Measurements from ENCODE around the gene IKZF4. TPM values are rescaled to one million over a fixed set of nuclear protein-coding genes. Genes with fewer than 3 reads are reported as not detected.
"Not testable (repeated sequence)": the region's sequence is repeated elsewhere in the genome, so short reads cannot be mapped to it uniquely, and the experiment has no call there.

Gene IKZF4
- 1.5 and 3.7 TPM in 2 replicates for total RNA-seq (2014; rRNA removed; shearing (Covaris generic))

DNA sequence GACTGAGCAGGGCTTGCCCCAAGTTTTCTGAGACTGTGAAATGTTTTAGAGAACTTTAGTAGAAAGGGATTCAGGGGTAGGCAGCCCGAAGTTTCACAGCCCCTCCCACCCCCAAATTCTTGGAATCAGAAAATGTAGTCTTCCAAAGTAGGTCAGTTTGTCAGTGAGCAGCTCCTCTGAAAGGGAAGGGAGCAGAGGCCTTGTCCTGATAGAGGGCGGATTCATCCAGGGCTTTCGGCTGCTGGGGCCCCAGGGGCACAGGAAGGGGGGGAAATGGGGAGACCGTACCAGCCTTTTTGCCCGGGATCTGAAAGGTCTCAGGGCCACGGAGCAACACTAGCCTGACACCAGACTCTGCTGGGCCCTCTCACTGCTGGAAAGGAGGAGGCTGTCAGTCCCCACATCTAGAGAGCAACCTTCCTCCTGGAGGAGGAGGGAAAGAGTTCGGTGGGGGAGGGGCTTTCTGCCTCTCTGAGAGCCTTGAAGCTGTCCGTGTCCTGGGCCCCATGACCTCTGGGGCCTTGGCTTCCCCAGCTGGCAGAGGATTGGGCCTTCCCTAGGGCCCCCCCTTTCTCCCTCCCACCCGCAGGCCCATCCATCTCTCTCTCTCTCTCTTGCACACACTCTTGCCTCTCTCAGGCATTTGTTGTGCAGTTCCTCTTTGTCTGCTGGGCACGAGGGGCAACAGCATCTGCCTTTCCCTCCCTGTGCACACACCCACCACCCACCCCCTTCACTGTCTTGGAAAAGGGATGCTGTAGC is at the start of gene IKZF4:
Gene IKZF4 (plus strand): TSS at position 621 of the 762 bp plus-strand sequence. CDS start 451 bp downstream, outside the sequence.
- H3K27me3 ChIP-seq (ENCODE audit: control insufficient read depth, insufficient read depth, low read length) = no peaks in the 10 kb centered on the region
- peaks cover 2% of the 10 kb centered on the region for H3K36me3 ChIP-seq (replicated peaks; ENCODE audit: control insufficient read depth, insufficient read depth, low read length)
- peak within 1 kb of the TSS; percentile 42 for H3K4me3 ChIP-seq (ENCODE audit: insufficient read depth, low read depth, low read length)
- peak; percentile 88 for DNase-seq

GRCh38 chr12:55972042-55972441 is 48.8 kb upstream of the IKZF4 start:
- peaks cover 15% of the 10 kb centered on the region for H3K36me3 ChIP-seq (replicated peaks; ENCODE audit: control insufficient read depth, insufficient read depth, low read length)
- DNase-seq = no peak
- H3K4me3 ChIP-seq (ENCODE audit: insufficient read depth, low read depth, low read length) = no peak overlapping the region
- H3K27me3 ChIP-seq (ENCODE audit: control insufficient read depth, insufficient read depth, low read length) = no peaks in the 10 kb centered on the region

DNA sequence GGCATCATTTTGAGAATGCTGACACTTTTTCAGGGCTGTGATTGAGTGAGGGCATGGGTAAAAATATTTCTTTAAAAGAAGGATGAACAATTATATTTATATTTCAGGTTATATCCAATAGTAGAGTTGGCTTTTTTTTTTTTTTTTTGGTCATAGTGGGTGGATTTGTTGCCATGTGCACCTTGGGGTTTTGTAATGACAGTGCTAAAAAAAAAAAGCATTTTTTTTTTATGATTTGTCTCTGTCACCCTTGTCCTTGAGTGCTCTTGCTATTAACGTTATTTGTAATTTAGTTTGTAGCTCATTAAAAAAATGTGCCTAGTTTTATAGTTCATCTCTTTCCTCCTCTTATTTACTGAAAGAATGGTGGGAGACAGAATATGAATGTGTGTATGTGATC is 48.4 kb upstream of the IKZF4 start:
- Histone ChIP-seq H3K36me3 (replicated peaks; ENCODE audit: control insufficient read depth, insufficient read depth, low read length) (peaks cover 15% of the 10 kb centered on the region), H3K27me3 (ENCODE audit: control insufficient read depth, insufficient read depth, low read length) (no peaks in the 10 kb centered on the region), H3K4me3 (ENCODE audit: insufficient read depth, low read depth, low read length) (peak overlapping the region; percentile 39; the same call in 1 of the 2 replicates)
- no peak for DNase-seq

DNA sequence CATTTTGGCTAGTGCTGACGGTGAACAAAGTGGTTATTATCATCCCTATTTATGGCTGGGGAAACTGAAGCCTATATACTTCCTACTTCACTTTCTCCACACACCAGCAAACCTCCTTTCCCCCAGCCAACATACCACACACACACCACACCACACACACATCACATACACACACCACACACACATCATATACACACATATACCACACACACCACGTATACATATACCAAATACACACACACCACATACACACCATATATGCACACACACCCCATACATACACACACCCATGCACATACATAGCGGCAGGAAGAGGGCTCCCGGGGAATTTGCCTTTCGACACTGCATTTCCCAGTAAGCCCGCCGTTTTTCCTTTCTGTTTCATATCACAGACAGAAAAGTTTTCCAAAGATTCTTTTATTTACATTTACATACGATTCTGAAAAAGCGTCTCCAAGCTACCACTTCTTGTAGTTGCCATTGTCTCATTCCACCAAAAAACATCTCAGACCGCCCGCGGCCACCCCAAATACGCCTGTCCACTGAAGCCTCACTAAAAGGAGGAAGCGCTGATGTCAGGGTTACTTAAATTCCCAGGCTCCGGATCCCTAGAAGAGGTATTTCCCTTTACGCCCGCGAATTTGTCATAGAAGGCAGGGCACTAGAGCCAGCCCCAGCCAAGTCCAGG is 47.8 kb upstream of the IKZF4 start:
- H3K36me3 ChIP-seq (replicated peaks; ENCODE audit: control insufficient read depth, insufficient read depth, low read length) = peaks cover 12% of the 10 kb centered on the region
- peak overlapping the region; percentile 39 for H3K4me3 ChIP-seq (ENCODE audit: insufficient read depth, low read depth, low read length)
- no peaks in the 10 kb centered on the region for H3K27me3 ChIP-seq (ENCODE audit: control insufficient read depth, insufficient read depth, low read length)
- DNase-seq = no peak

- peaks cover 10% of the 10 kb centered on the region for H3K36me3 ChIP-seq (replicated peaks; ENCODE audit: control insufficient read depth, insufficient read depth, low read length)
- no peaks in the 10 kb centered on the region for H3K27me3 ChIP-seq (ENCODE audit: control insufficient read depth, insufficient read depth, low read length)
- peak; percentile 96 for DNase-seq
- peak within 1 kb of the TSS; percentile 88 for H3K4me3 ChIP-seq (ENCODE audit: insufficient read depth, low read depth, low read length)
These were observed 47.1 kb upstream of the IKZF4 start, which contains the start of gene RAB5B for GRCh38 chr12:55973599-55974307. Gene RAB5B (plus strand): TSS chr12:55974078. CDS start chr12:55986961, 12,883 bp downstream.

GRCh38 chr12:55974308-55974730 is 46.5 kb upstream of the IKZF4 start:
- no peaks in the 10 kb centered on the region for H3K27me3 ChIP-seq (ENCODE audit: control insufficient read depth, insufficient read depth, low read length)
- peak; percentile 80 for DNase-seq
- peaks cover 10% of the 10 kb centered on the region for H3K36me3 ChIP-seq (replicated peaks; ENCODE audit: control insufficient read depth, insufficient read depth, low read length)
- H3K4me3 ChIP-seq (ENCODE audit: insufficient read depth, low read depth, low read length) = peak overlapping the region; percentile 88

DNA sequence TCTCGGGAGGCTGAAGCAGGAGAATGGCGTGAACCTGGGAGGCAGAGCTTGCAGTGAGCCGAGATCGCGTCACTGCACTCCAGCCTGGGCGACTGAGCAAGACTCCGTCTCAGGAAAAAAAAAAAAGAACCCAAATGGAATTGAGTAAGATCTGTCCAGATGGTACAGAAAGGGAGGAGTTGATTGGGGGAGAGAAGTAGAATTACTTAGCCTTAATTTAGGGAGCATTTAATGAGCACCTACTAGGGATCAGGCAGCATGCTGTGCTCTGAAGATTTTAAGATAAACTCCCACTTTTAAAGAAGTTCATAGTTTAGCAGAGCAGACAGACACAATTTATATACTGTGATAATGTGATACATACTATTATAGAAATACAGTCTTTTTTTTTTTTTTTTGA is 42.5 kb upstream of the IKZF4 start:
- DNase-seq = no peak
- Histone ChIP-seq H3K27me3 (ENCODE audit: control insufficient read depth, insufficient read depth, low read length) (no peaks in the 10 kb centered on the region), H3K36me3 (replicated peaks; ENCODE audit: control insufficient read depth, insufficient read depth, low read length) (peaks cover 2% of the 10 kb centered on the region), H3K4me3 (ENCODE audit: insufficient read depth, low read depth, low read length) (no peak overlapping the region)

DNA sequence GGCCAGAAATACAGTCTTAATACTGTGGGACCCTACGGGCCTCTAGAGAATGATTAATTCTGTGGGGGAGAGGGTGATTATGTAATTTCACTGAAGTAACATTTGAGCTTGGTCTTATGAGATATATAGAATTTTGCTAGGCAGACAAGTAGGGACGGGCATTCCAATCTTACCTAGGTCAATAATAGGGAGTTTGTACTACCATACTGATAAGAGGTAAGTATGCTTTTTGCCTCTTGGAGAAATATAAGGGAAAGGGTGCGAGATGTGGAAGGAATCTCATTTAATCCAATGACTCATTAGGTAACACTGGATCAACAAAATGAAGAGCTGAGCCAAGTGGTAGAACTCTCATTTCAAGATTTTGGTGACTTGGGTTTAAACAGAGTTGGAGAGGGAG is 41.8 kb upstream of the IKZF4 start:
- Histone ChIP-seq H3K4me3 (ENCODE audit: insufficient read depth, low read depth, low read length) (no peak overlapping the region), H3K36me3 (replicated peaks; ENCODE audit: control insufficient read depth, insufficient read depth, low read length) (peaks cover 2% of the 10 kb centered on the region), H3K27me3 (ENCODE audit: control insufficient read depth, insufficient read depth, low read length) (no peaks in the 10 kb centered on the region)
- no peak for DNase-seq

GRCh38 chr12:55981882-55982281 is 39.0 kb upstream of the IKZF4 start:
- not testable (repeated sequence) for H3K27me3 ChIP-seq (ENCODE audit: control insufficient read depth, insufficient read depth, low read length); H3K36me3 ChIP-seq (replicated peaks; ENCODE audit: control insufficient read depth, insufficient read depth, low read length); DNase-seq; H3K4me3 ChIP-seq (ENCODE audit: insufficient read depth, low read depth, low read length)

GRCh38 chr12:55982319-55982936 is 38.4 kb upstream of the IKZF4 start:
- DNase-seq = no peak
- no peak overlapping the region for H3K4me3 ChIP-seq (ENCODE audit: insufficient read depth, low read depth, low read length)
- no peaks in the 10 kb centered on the region for H3K27me3 ChIP-seq (ENCODE audit: control insufficient read depth, insufficient read depth, low read length)
- peaks cover 2% of the 10 kb centered on the region for H3K36me3 ChIP-seq (replicated peaks; ENCODE audit: control insufficient read depth, insufficient read depth, low read length)

DNA sequence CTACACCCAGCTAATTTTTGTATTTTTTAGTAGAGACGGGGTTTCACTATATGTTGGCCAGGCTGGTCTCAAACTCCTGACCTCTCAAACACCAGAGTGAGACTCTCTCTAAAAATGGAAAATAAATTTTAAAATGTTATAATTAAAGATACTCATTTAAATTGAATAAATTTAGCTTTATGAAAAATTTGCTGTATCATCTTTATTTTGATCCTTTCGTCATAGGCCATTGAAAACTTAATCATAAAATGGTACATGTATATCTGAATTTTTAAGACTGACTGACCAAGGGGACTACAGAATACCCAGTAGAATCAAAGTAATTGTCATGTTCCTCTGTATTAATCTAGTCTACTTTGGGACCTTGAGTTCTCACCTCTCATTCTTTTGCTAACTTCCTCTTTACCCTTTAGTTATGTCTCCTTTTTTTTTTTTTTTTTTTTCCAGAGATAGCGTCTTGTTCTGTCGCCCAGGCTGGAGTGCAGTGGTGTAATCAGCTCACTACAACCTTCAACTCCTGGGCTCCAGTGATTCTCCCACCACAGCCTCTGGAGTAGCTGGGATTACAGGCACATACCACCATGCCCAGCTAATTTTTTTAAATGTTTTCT is 37.5 kb upstream of the IKZF4 start:
- Histone ChIP-seq H3K4me3 (ENCODE audit: insufficient read depth, low read depth, low read length) (no peak overlapping the region), H3K36me3 (replicated peaks; ENCODE audit: control insufficient read depth, insufficient read depth, low read length) (peaks cover 2% of the 10 kb centered on the region), H3K27me3 (ENCODE audit: control insufficient read depth, insufficient read depth, low read length) (no peaks in the 10 kb centered on the region)
- DNase-seq = no peak

DNA sequence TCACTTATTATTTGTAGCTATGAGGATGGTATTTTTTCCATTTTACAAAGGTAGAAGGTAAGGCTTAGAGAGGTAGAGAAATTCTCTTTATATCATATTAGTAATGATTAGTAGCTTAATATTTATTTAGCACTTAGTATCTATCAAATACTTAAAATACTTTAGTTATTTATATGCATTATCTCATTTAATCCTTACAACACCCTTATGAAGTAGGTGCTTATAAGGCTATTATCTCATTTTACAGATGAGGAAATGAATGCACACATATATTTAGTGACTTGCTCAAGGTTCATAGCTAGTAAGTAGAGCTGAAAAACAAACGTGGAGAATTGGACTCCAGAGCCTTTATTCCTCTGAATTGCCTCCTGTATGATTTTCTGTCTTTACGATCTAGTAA is 36.0 kb upstream of the IKZF4 start:
- H3K4me3 ChIP-seq (ENCODE audit: insufficient read depth, low read depth, low read length) = no peak overlapping the region
- no peak for DNase-seq
- peaks cover 7% of the 10 kb centered on the region for H3K36me3 ChIP-seq (replicated peaks; ENCODE audit: control insufficient read depth, insufficient read depth, low read length)
- H3K27me3 ChIP-seq (ENCODE audit: control insufficient read depth, insufficient read depth, low read length) = no peaks in the 10 kb centered on the region

DNA sequence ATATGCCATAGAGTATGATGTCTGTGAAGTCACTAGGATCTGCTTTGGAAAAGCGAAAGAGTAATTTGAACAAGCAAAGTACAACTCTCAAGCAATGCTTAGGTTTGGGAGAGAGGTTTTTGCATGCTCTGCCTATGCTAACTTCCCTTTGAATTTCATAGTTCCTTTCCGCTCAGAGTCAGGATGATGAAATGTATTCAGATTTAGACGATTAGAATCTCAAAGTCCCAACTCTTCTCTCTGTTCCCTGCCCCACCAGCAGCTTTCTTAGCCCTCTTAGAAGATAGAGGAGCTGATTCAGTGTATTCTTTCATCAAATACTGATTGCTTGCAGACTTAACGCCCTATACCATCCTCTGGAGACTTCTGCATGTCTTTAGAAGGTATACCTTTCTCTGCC is 35.5 kb upstream of the IKZF4 start:
- Histone ChIP-seq H3K4me3 (ENCODE audit: insufficient read depth, low read depth, low read length) (no peak overlapping the region), H3K36me3 (replicated peaks; ENCODE audit: control insufficient read depth, insufficient read depth, low read length) (peaks cover 9% of the 10 kb centered on the region), H3K27me3 (ENCODE audit: control insufficient read depth, insufficient read depth, low read length) (no peaks in the 10 kb centered on the region)
- no peak for DNase-seq

GRCh38 chr12:55985976-55986375 is 34.9 kb upstream of the IKZF4 start:
- peaks cover 15% of the 10 kb centered on the region for H3K36me3 ChIP-seq (replicated peaks; ENCODE audit: control insufficient read depth, insufficient read depth, low read length)
- H3K4me3 ChIP-seq (ENCODE audit: insufficient read depth, low read depth, low read length); H3K27me3 ChIP-seq (ENCODE audit: control insufficient read depth, insufficient read depth, low read length); DNase-seq: not testable (repeated sequence)

Measured in H7 (cell line).